ENCODE measurements around the gene PSENEN.

The PSENEN gene, protein sequence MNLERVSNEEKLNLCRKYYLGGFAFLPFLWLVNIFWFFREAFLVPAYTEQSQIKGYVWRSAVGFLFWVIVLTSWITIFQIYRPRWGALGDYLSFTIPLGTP

DNA sequence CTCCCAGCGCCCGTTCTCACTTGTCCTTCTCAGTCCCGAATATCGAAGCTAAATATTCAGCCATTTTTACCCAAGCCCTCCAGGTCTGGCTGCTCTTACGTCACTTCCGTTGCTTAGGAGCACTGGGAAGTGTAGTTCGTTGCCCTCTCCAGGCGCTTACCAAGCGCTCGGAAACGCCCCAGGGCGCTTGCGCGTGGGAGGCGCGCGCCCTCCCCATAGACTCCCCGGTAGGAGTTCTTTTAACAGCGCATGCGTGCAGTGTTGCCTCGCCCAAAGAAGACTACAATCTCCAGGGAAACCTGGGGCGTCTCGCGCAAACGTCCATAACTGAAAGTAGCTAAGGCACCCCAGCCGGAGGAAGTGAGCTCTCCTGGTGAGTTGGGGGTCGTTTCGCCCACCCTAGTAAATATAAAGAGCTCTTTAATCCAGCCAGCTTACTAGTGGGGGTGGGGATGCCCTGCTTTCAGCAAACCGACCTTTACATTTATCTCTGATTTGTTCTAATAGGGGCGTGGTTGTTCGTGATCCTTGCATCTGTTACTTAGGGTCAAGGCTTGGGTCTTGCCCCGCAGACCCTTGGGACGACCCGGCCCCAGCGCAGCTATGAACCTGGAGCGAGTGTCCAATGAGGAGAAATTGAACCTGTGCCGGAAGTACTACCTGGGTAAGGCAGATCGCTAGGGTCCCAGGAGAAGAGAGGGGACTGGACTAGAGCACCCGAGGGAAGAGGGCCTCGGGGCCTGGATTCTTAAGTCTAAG, at the start of gene PSENEN, which contains the start of gene U2AF1L4:
PSENEN (plus strand) TSS at position 324 of the 759 bp plus-strand sequence; CDS start at position 604, 280 bp downstream.
U2AF1L4 (minus strand) TSS at position 91 of the 759 bp plus-strand sequence; CDS start at position 64, 27 bp downstream.
- DNase-seq (ENCODE audit: low spot score) = peak; percentile 95

DNA sequence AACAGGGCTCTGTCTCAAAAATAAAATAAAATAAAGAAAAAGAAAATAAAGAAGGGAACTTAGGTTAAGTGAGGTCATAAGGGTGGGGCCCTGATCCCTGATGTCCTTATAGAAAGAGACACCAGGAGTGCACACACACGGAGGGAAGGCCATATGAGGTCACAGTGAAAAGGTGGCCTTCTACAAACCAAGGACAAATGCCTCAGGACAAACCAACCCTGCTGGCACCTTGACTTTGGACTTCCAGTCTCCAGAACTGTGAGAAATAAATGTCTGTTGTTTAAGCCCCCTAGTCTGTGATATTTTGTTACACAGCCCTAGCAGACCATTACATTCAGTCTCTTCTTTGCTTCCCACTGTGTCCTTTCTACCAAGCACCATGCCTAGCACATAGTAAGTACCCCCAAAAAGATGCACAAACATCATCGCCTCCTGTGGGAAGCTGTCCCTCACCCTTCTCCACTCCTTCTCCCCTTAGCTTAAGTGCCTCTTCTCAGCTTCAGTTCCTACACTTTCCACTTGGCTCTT, 49.5 kb upstream of the PSENEN start:
- DNase-seq (ENCODE audit: low spot score) = no peak

DNA sequence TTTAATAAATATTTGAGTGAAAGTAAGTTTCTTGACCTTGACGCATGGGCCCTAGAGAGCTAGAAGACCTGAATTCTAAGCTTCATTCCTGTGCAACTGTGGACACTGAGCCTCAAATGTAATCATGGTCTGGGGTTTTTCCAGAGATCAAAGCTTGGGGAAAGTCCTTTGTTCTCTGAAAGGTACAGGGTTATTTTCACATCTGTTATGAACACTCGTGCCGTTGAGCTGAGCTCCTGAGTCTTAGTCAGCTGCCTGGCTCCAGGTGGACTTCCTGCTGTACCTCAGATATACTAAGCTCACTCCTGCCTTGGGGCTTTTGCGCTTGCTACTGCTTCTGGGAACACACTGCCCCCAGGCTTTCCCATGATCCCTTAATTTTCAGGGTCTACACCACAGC, 48.6 kb upstream of the PSENEN start:
- DNase-seq (ENCODE audit: low spot score) = no peak

DNA sequence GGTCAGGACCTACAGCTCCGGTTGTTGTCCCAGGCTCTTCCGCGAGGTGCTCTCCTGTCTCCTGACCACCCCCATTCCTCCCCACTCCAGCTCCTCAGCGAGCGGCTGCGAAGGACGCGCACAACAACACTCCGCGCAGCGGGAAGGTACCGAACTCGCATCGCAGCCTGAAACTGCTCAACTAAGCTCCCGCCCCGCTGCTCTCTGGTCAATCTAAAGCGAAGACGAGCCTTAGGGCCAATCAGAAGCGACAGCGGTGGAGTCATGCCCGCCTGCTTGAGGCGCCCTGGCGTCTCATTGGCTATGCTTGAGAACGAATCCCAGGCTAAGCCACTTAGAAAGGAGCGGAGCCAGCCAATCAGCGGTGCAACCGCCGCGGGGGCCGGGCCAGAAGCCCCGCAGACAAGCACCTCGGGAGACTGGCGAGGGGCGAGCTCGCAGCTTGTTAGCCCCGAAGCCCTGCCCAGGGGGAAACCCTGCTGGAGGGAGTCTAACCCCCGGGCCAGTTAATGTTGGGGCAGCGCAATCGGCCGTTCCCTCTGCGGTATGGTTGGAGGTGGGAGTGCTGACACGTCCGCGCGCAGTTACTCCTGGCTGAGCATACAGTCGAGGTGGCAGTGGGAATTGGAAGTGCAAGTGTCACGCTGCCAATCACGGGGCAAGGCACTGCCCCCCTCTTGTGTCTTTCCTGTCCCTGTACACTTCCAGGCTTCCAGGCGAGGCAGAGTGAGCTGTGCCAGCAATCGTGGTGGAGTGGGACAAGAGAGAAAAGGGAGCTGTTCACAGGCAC, 43.0 kb upstream of the PSENEN start:
- peak; percentile 97 for DNase-seq (ENCODE audit: low spot score)

DNA sequence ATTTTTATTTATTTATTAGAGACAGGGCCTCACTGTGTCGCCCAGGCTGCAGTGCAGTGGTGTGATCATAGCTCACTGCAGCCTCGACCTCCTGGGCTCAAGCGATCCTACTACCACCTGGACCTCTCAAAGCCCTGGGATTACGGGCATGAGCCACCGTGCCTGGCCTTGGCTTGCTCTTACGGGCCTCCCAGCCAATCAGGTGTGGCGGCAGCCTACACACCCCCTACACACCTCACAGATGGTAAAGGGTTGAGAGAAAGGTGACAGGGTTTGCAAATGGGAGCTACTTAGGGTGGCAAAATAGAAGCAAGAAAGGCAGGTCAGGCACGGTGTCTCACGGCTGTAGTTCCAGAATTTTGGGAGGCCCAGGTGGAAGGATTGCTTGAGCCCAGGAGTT, 42.1 kb upstream of the PSENEN start:
- DNase-seq (ENCODE audit: low spot score) = no peak

DNA sequence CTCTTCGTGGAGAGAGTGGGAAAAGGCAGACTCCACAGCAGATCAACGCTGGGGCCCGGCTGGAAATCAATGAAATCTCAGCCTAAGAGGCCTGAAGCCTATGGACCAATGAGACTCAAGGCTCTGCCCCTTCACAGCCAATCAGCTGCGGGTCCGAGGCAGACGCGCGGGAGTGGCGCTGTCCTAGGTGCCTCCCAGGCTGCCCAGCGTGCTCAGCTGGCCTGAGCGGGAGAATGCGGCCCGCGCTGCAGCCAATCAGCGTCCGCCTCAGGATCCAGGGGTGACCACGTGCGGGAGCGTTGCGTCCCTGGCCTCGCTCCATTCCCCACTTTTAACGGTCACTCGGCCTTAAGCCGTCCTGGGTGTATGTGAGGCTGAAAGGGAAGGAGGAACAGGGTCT, 41.2 kb upstream of the PSENEN start, which contains the start of gene ZBTB32:
ZBTB32 (plus strand) TSS at position 341 of the 400 bp plus-strand sequence. CDS start 10,069 bp downstream, outside the sequence.
- peak; percentile 87 for DNase-seq (ENCODE audit: low spot score)

DNA sequence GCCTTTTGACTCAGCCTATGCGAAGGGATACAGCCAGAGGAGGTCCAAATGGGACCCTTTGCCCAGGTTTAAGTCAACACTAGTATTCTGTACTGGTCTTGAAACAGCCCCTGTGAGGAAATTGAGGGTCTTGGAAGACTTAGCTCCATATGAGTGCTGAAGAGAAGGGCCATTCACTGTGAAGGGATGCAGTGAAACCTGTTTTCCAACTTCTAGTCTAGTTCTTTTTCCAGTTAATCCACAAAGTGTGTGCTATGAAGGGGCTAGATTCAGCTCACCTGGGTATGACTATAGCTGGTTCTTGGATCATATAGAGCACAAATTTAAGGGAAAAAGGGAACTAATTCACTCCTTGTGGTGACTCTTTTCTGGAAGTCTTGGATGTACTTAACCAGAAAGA, 37.1 kb upstream of the PSENEN start:
- DNase-seq (ENCODE audit: low spot score) = no peak

DNA sequence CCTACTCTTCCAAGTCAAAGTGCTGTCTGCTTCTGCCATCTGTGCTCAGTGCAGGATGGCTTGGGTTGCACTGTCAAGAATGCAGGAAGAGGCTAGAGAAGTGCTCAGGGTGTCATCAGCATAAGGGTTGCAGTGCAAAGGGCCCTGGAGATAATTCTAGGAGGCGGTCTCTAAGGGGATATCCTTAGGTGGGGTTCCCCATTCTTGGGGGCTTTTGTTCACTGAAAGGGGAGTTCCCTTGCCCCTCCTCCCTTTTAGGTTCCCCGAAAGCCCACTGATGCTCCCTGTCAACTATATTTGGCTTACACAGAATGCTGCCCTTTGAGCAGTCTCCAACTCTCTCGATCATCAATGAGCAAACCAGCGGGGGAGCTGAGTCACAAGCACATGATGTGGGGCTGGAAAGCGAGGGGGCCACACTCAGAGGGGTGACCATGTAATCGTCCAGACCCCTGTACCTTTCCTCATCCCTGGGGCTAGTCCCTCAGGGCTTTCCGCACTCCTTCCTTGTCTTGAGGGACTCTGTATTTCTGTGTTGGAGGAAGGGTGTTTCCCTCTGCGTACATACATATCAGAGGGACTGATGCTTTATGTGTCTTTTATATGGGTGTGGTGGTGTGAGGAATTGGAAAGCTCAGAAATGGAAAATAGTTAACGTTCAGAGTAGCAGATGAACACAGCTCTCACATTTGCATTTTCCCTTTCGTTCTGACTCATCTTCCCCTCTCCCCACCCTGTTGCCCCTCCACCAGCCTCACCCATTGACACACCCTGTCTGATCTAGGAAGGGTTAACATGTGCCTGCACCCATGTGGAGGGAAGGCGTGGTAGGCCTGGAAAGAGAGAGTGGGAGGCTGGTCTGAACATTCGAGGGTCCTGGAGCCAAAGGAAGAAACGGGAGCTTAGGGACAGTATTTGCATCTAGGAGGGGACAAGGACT, 34.4 kb upstream of the PSENEN start:
- no peak for DNase-seq (ENCODE audit: low spot score)

DNA sequence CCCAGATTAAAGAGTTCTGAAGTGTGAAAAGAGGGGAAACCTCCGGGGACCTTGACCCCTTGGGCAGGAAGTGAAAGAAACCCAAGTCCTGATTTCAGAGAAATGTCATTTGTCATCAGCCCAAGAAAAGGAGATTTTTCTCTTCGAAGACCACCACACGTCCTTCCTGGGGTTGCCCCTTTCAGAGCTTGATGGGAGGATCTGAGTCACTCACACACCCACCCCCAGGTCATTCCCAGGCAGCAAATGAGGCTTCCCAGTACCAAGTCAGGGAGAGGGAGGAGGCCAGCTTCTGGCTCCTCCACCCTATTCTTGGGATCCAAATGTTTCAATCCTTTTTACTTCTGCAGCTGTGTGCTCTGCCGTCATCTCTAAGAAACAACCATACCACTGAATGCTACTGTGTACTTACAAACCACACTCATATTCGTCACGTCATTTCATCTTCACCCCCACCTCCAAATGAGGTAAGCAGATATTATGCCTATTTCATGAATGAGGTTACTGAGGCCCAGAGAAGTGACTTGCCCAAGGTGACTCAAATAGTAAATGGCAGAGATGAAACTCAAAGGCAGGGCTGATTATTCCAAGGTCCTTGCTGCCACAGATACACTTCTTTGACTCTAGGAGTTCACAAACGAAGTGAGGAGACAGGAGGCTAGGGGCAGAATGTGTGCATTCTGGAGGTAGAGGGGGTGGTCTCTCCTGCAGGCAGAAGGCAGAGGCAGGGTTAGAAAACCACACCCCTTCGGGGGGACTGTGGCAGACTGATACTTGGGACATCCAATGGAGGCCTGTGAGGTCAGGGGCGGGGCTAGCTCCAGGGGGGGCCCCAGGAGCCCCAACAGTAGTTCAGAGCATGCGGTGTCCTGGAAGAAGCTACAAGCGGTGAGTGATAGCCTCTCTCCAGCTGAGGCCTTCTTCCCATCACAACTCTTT, 32.6 kb upstream of the PSENEN start:
- DNase-seq (ENCODE audit: low spot score) = no peak

DNA sequence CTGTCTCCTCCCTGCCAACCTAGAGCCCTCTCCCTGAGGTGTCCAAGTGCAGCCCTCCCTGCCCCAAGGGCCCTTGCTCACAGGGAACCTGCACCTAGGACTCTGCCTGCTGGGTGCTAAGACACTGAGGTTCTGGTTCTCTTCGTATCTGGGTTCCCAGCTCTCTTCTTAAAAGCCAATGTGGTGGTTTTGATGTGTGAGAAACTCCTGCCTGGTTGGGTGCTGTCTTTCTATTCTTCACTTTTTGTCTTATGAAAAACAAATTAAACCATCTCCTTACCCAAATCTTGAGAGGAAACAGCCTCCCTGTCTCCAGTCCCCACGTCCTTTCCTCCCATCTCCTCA, 32.0 kb upstream of the PSENEN start:
- no peak for DNase-seq (ENCODE audit: low spot score)

DNA sequence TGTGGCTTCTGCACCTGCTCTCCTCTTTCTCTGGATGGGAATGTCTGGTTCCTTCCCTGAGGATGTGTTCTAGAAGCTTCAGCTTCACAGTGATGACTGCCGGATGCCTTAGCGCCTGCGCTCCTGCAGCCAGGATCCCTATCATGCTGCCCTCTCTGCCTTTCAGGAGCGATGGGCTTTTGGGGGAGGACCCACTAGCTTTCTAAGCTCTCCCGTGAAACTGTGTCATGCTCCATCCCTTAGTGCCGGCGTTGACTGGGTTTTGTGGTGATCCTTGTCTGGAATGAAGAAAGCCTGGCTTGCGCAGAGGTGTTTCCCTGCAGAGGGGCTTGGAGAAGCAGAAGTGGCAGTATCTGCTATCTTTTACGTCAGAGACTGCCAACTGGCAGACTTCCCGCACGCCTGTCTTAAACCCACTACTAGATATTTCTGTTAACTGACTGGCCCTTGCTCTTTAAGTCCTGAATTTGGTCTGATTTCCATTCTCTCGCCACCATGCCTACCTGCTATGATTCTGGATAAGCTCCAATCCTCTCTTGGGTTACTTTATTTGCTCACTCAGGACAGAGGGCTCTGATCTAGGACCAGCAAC, 31.5 kb upstream of the PSENEN start:
- DNase-seq (ENCODE audit: low spot score) = no peak

DNA sequence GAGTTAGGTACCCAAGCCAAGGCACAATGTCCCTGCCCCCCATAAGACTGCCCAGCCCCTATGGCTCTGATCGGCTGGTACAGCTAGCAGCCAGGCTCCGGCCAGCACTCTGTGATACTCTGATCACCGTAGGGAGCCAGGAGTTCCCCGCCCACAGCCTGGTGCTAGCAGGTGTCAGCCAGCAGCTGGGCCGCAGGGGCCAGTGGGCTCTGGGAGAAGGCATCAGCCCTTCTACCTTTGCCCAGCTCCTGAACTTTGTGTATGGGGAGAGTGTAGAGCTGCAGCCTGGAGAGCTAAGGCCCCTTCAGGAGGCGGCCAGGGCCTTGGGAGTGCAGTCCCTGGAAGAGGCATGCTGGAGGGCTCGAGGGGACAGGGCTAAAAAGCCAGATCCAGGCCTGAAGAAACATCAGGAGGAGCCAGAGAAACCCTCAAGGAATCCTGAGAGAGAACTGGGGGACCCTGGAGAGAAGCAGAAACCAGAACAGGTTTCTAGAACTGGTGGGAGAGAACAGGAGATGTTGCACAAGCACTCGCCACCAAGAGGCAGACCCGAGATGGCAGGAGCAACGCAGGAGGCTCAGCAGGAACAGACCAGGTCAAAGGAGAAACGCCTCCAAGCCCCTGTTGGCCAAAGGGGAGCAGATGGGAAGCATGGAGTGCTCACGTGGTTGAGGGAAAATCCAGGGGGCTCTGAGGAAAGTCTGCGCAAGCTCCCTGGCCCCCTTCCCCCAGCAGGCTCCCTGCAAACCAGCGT, 30.7 kb upstream of the PSENEN start:
- DNase-seq (ENCODE audit: low spot score) = no peak

DNA sequence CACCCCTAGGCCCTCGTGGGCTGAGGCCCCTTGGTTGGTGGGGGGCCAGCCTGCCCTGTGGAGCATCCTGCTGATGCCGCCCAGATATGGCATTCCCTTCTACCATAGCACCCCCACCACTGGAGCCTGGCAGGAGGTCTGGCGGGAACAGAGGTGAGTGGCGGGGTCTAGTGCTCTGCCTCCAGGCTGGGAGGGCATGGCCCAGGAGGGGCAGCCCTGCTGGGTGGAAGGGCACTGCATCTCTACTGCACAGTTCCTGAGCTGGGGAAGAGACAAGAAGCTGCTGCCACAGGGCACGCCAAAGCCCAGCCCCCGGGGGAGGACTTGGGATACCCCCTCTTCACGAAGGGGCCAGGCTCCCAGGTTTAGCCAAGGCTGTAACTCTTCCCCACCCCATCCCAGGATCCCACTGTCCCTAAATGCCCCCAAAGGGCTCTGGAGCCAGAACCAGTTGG, 30.1 kb upstream of the PSENEN start:
- no peak for DNase-seq (ENCODE audit: low spot score)

DNA sequence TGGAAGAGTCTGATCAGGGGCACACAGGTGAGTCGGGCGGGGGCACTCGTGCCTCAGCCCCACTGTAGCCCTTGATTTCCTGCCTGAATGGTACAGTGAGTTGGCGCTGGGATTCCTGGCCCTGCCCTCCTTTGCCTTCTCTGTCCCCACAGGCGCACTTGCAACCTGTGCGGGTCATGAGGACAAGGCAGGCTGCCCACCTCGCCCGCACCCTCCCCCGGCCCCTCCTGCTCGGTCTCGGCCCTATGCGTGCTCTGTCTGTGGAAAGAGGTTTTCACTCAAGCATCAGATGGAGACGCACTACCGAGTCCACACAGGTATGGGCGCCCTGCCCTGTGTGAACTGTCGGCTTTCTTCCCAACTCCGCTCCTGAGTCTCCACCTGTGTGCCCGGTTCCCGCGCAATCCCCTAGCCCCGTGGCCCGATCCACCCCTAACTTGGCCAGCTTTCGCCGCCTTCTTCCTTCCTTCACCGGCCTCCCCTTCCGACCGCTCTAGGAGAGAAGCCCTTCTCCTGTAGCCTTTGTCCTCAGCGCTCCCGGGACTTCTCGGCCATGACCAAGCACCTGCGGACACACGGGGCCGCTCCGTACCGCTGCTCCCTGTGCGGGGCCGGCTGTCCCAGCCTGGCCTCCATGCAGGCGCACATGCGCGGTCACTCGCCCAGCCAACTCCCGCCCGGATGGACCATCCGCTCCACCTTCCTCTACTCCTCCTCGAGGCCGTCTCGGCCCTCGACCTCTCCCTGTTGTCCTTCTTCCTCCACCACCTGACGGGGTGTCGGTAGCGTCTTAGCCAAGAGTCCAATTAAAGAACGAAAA, 29.3 kb upstream of the PSENEN start:
- DNase-seq (ENCODE audit: low spot score) = peak; percentile 76

DNA sequence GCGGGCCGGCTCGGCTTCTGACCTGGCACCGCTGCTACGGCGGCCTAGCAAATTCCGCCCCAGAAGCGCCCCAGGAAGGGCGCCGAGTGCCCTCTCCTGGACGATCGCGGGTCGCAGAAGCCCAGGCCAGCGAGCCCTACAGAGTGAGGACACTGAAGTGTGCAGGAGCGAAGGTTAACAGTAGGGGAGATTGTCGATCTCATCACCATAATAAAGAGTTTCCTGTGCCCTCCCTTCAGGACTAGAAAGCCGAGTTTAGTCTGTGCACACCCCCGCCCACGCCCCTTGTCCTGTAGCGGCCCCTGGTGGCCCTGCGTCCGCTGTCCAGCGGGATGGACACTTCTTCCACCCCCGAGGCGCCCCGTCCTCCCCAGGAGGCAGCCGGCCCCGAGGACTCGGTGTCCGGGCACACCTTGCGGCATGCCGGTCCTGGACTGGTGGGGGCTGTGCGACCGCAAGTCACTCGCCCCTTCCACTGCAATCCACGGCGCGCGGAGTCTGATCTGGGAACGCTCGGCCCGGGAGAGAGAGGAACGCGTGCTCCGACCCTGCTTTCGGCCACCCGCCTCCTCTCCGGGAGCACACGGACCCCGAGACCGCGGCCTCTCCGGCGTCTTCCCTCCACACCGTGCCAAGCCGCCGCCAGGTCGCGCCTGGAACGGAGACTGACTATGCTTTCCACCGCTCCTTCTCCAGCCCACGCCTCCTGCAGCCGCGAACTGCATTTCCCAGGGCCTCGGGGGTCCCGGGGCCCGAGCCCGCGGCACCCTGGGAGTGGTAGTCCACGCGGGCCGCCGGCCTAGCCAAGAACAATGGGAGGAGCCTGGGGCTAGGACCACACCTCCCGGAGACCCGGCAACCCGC, 28.4 kb upstream of the PSENEN start:
- DNase-seq (ENCODE audit: low spot score) = peak; percentile 95

DNA sequence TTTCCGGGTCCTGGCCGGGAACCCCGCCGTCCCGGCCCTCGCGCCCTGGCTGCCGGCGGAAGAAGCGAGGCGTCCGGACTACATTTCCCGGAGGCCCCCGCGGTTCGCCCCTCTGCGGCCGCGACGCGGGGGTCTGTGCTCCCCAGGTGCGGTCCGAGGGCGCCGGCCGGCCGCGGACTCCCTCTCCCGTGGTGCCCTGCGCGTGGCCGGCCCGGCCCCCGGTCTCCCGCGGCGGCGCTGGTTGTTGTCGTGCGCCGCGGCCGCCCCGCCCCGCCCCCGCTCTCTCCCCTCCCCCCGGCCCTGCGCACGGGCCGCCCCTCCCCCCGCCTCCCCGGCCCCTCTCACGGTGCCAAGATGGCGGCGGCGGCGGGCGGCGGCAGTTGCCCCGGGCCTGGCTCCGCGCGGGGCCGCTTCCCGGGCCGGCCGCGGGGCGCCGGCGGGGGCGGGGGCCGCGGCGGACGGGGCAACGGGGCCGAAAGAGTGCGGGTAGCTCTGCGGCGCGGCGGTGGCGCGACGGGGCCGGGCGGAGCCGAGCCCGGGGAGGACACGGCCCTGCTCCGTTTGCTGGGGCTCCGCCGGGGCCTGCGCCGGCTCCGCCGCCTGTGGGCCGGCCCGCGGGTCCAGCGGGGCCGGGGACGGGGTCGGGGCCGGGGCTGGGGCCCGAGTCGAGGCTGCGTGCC, 27.6 kb upstream of the PSENEN start, which contains the start of gene KMT2B:
KMT2B (plus strand) TSS at position 339 of the 680 bp plus-strand sequence; CDS start at position 355, 16 bp downstream.
- peak; percentile 99 for DNase-seq (ENCODE audit: low spot score)

Measured in AG08396 (cell line).